Psoas muscle (tissue), 8 donors: ENCODE data around the gene LTB. TPM values are rescaled to one million over a fixed set of nuclear protein-coding genes. Genes with fewer than 3 reads are reported as not detected.

Source experiments
- ATAC-seq, 4 donors: fragments of 200-7000 bp; cut with Tn5 transposase; one replicate each; pipeline ENCODE4 v1.9.1; 2020; ENCODE audit warnings: moderate library complexity in 3 of 4, mild to moderate bottlenecking in 2 of 4
- DNase-seq, 2 donors: peaks; one replicate each; pipeline ENCODE4 v3.0.0-alpha.2; 2020
- H3K27ac ChIP-seq: fragments of 200-600 bp; one replicate; pipeline ENCODE4 v1.8.0; 2022
- H3K27me3 ChIP-seq, 3 donors: fragments of 200-600 bp in 1 of 3; one replicate each; pipeline versions ENCODE4 v1.6.1 to v1.8.0; 2013 to 2022; ENCODE audit warnings: low read length in 2 of 3, mild to moderate bottlenecking in 2 of 3, moderate library complexity in 1 of 3; ENCODE audit not compliant: insufficient read depth in 3 of 3
- H3K36me3 ChIP-seq, 2 donors: fragments of 200-600 bp in 1 of 2; one replicate each; pipeline versions ENCODE4 v1.6.1 to v1.8.0; 2013 to 2022; ENCODE audit warnings: low read depth in 1 of 2, mild to moderate bottlenecking in 1 of 2, moderate library complexity in 1 of 2; ENCODE audit not compliant: insufficient read depth in 1 of 2
- H3K4me1 ChIP-seq: fragments of 200-600 bp; one replicate; pipeline ENCODE4 v1.8.0; 2022
- H3K4me3 ChIP-seq: fragments of 200-600 bp; one replicate; pipeline ENCODE4 v1.8.0; 2022; ENCODE audit warnings: mild to moderate bottlenecking
- H3K9me3 ChIP-seq: fragments of 200-600 bp; one replicate; pipeline ENCODE4 v1.8.0; 2022
- WGBS, 3 donors: extraction: QIAGEN DNeasy Blood & Tissue Kit; methylation state at CpG; one replicate each; pipeline versions ENCODE4 v1.1.6 to v1.1.7; 2013; 5-methylcytosine and 5-hydroxymethylcytosine counted together
- intact Hi-C, 2 donors: fragments of 100-400 bp; cut with DNase I; formaldehyde crosslinking; loops; one replicate each; pipeline versions ENCODE4 v1.11.0 to v1.14.2; 2022
- polyA plus RNA-seq, 3 donors: library from polyadenylated mRNA; stranded (reverse); fragments of 200-250 nt; gene quantifications; one replicate each; pipeline ENCODE4 v1.2.3, GENCODE V29; 2013
- total RNA-seq, 4 donors: library from RNA; stranded (reverse); fragmentation: NEBNext Ultra II Directional in 2 of 4; extraction: Animal tissue kit (Norgen Biotek cat#: 25700) in 2 of 4; gene quantifications; one replicate each; pipeline versions ENCODE4 v1.2.1 to v1.2.4, GENCODE V29; 2021 to 2023
- TF ChIP-seq, protein P1 (sequence below): fragments of 200-600 bp; IDR thresholded peaks from one replicate; pipeline ENCODE4 v1.8.0; 2022; ENCODE audit warnings: antibody characterized with exemption
- donor health status: healthy with polysubstance abuse.
- donor health status: DM: no; HTN: no; CAD: no; lungs with moderate emphysema.
- donor health status: Bipolar disorder and iron deficiency.
- donor health status: healthy.
- donor health status: DM: yes; HTN: yes; CAD: no.
- donor health status: DM: no; HTN: no; CAD: no.
- donor health status: DM: no; HTN: no; CAD: no.
- donor health status: DM: yes; HTN: yes; CAD: no.

Gene LTB
- total and polyA plus RNA-seq, 7 donors: 0.08 to 1.0 (median 0.71) TPM

- no peaks in the 10 kb centered on the region for H3K36me3 ChIP-seq
- intact Hi-C loops: no loop called here
- no peaks in the 10 kb centered on the region for H3K9me3 ChIP-seq
- H3K27me3 ChIP-seq: no peaks in the 10 kb centered on the region
- no peak overlapping the region for H3K4me3 ChIP-seq
- ATAC-seq (no peak), DNase-seq (no peak)
- 48 to 64% (median 55%) methylated on average over 9 of the region's 9 CpGs for WGBS, 3 donors
- no peak overlapping the region for H3K27ac ChIP-seq
- H3K4me1 ChIP-seq: no peaks in the 10 kb centered on the region
- TF ChIP-seq, protein P1, sequence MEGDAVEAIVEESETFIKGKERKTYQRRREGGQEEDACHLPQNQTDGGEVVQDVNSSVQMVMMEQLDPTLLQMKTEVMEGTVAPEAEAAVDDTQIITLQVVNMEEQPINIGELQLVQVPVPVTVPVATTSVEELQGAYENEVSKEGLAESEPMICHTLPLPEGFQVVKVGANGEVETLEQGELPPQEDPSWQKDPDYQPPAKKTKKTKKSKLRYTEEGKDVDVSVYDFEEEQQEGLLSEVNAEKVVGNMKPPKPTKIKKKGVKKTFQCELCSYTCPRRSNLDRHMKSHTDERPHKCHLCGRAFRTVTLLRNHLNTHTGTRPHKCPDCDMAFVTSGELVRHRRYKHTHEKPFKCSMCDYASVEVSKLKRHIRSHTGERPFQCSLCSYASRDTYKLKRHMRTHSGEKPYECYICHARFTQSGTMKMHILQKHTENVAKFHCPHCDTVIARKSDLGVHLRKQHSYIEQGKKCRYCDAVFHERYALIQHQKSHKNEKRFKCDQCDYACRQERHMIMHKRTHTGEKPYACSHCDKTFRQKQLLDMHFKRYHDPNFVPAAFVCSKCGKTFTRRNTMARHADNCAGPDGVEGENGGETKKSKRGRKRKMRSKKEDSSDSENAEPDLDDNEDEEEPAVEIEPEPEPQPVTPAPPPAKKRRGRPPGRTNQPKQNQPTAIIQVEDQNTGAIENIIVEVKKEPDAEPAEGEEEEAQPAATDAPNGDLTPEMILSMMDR: no peak
Measured at GRCh38 chr6:31586599-31587281, 4.5 kb upstream of the LTB start.

GRCh38 chr6:31586008-31586407 lies 3.8 kb upstream of the LTB start, which contains the start of gene LST1:
LST1 (plus strand) TSS chr6:31586277; CDS start chr6:31587300, 1,023 bp downstream.
- Histone ChIP-seq H3K36me3 (no peaks in the 10 kb centered on the region), H3K27me3 (no peaks in the 10 kb centered on the region), H3K4me3 (peak within 1 kb of the TSS; percentile 4), H3K9me3 (no peaks in the 10 kb centered on the region), H3K27ac (no peak within 1 kb of the TSS), H3K4me1 (no peaks in the 10 kb centered on the region)
- intact Hi-C loops: no loop called here
- DNase-seq: no peak
- WGBS, 3 donors: 36 to 63% (median 44%) methylated on average over 1 of the region's 1 CpG
- TF ChIP-seq, protein P1: no peak
- ATAC-seq: no peak

DNA sequence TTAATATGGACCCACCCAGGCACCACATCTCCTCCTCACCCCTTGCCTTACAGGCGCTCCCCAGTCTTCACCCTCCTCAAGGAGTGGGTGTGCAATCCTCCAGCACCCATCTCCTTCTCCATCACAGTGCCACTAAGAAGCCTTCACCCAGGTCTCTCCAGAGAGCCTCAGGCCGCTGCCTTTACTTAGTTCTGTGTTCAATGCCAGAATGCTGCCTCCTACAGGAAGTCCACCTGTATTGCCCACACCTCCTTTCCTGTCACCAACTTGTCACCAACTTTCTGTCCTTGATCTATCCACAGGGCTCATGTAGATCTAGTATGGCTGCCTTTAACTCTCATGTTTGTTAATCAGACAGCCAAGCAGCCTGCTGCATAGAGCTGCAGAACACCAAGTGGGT lies 3.3 kb upstream of the LTB start:
- TF ChIP-seq, protein P1: no peak
- Histone ChIP-seq H3K27me3 (no peaks in the 10 kb centered on the region), H3K27ac (no peak overlapping the region), H3K9me3 (no peaks in the 10 kb centered on the region), H3K4me1 (no peaks in the 10 kb centered on the region), H3K36me3 (no peaks in the 10 kb centered on the region), H3K4me3 (no peak overlapping the region)
- no peak for DNase-seq
- no peak for ATAC-seq
- intact Hi-C loops: no loop called here
- 56 to 77% (median 69%) methylated on average over 2 of the region's 2 CpGs for WGBS, 3 donors

DNA sequence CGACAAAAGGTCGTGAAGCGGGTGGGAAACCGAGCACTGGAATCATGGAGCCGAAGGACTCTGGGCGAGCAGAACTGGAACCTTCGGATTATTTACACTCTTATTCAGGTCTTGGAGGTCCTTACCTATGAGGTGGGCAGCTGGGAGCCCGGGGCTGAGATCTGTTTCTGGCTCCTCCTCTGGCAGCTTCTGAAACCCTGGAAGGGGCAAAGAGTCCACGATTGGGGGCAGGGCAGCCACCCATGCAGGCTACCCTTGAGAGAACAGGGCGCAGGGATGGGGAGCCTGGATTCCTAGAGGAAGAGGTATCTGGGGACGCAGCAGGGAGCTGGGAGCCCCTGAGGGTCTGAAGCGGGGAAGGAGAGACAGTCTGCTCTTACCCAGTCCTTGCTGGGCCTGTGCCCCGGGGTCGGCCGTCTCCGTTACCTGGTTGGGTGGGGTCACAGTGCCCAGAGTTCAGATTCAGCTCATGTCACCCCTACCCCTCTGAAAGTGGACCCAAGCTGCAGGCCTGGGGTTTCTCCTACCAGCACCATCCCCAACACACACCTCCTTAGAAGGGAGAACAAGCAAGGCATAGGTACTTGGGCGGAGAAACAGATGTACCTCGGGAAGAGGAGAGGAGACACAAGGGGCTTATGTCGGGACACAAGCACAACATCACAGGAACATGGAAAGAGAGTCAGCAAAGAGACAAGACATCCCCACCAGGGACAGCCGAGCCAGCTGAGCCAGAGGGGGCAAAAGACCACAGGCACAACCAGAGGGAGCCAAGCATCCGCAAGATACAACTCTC lies 592 bp downstream of the LTB start:
- Histone ChIP-seq H3K27me3 (no peaks in the 10 kb centered on the region), H3K4me3 (peak overlapping the region; percentile 89), H3K4me1 (no peaks in the 10 kb centered on the region), H3K36me3 (no peaks in the 10 kb centered on the region), H3K9me3 (no peaks in the 10 kb centered on the region), H3K27ac (peak overlapping the region; percentile 75)
- TF ChIP-seq, protein P1: no peak
- ATAC-seq (peak; percentile 12 to 55 (median 24)), DNase-seq (no peak)
- WGBS, 3 donors: 24 to 30% (median 27%) methylated on average over 19 to 21 of the region's 21 CpGs
- intact Hi-C loops: loop anchor here (2.0 to 5.0 kb wide), 3 partner anchors 15 to 34 kb away; partner anchors contain the start of genes ATP6V1G2 (in 2 of the 2) and NFKBIL1 (in 2 of the 2)
